SU-DHL-6 (cell line): Measurements from ENCODE around the gene RARA.
A peak's percentile ranks its signal among the peaks of the same experiment; 100 is the strongest.

ENCODE experiments used
- H2AFZ ChIP-seq: fragments of 200-600 bp; sonication (generic); 2 replicates; pipeline ENCODE4 v1.6.1; 2014; ENCODE audit warnings: low read depth, mild to moderate bottlenecking, moderate library complexity, mixed read lengths, antibody characterized with exemption, low read length; ENCODE audit not compliant: severe bottlenecking
- H3F3A ChIP-seq: fragments of 200-600 bp; shearing (Covaris generic); 2 replicates; pipeline ENCODE4 v1.6.0; 2016; ENCODE audit warnings: antibody characterized with exemption, mild to moderate bottlenecking; ENCODE audit not compliant: insufficient read depth
- H3K27ac ChIP-seq: fragments of 200-600 bp; sonication (generic); 2 replicates; pipeline ENCODE4 v1.5.1; 2016; ENCODE audit warnings: low read depth, mild to moderate bottlenecking, low read length, moderate library complexity, mixed read lengths
- H3K27me3 ChIP-seq: fragments of 200-600 bp; sonication (generic), shearing (Covaris generic); 2 replicates; pipeline ENCODE4 v1.6.0; 2014; ENCODE audit warnings: mild to moderate bottlenecking, low read length
- H3K36me3 ChIP-seq: fragments of 200-600 bp; sonication (generic); 2 replicates; pipeline ENCODE4 v1.6.1; 2014; ENCODE audit warnings: mild to moderate bottlenecking, low read length, mixed read lengths
- H3K4me2 ChIP-seq: fragments of 300-600, 200-600 bp; shearing (Covaris generic), sonication (generic); 2 replicates; pipeline ENCODE4 v1.6.0; 2014; ENCODE audit warnings: low read length, low read depth, mild to moderate bottlenecking; ENCODE audit not compliant: poor library complexity, severe bottlenecking
- H3K4me3 ChIP-seq: fragments of 200-600 bp; sonication (generic); 2 replicates; pipeline ENCODE4 v1.5.1; 2014; ENCODE audit warnings: antibody characterized with exemption, low read length, mild to moderate bottlenecking, mixed read lengths; ENCODE audit not compliant: insufficient read depth, poor library complexity, severe bottlenecking
- H3K79me2 ChIP-seq: fragments of 200-600 bp; sonication (generic); 2 replicates; pipeline ENCODE4 v1.6.1; 2014; ENCODE audit warnings: mild to moderate bottlenecking, low read length, moderate library complexity; ENCODE audit not compliant: insufficient read depth
- H3K9ac ChIP-seq: fragments of 200-600 bp; sonication (generic); 2 replicates; pipeline ENCODE4 v1.7.0; 2014; ENCODE audit warnings: mild to moderate bottlenecking, low read length
- H3K9me2 ChIP-seq: fragments of 200-600 bp; sonication (generic); replicated peaks from 2 replicates; pipeline ENCODE4 v1.6.1; 2014; ENCODE audit warnings: low read length; ENCODE audit not compliant: insufficient read depth
- H3K9me3 ChIP-seq: fragments of 200-600 bp; sonication (generic); 2 replicates; pipeline ENCODE4 v1.6.1; 2014; ENCODE audit warnings: low read length, mixed read lengths; ENCODE audit not compliant: insufficient read depth
- H4K20me1 ChIP-seq: fragments of 200-600 bp; sonication (generic); 2 replicates; pipeline ENCODE4 v1.6.1; 2014; ENCODE audit warnings: low read depth, mild to moderate bottlenecking, antibody characterized with exemption, low read length, moderate library complexity, mixed read lengths
- EZH2phosphoT487 ChIP-seq: fragments of 200-600 bp; sonication (generic), shearing (Covaris generic); conservative IDR thresholded peaks from 2 replicates; pipeline ENCODE4 v1.6.1; 2018; ENCODE audit warnings: mild to moderate bottlenecking, antibody characterized with exemption, low read length, moderate library complexity, mixed read lengths
- TF ChIP-seq, protein P1 (sequence below): fragments of 200-600 bp; sonication (generic); IDR thresholded peaks from one replicate; pipeline ENCODE4 v1.5.1; 2017; ENCODE audit warnings: antibody characterized with exemption, mild to moderate bottlenecking, low read length, moderate library complexity; ENCODE audit not compliant: insufficient read depth, poor library complexity, severe bottlenecking

The RARA gene

DNA sequence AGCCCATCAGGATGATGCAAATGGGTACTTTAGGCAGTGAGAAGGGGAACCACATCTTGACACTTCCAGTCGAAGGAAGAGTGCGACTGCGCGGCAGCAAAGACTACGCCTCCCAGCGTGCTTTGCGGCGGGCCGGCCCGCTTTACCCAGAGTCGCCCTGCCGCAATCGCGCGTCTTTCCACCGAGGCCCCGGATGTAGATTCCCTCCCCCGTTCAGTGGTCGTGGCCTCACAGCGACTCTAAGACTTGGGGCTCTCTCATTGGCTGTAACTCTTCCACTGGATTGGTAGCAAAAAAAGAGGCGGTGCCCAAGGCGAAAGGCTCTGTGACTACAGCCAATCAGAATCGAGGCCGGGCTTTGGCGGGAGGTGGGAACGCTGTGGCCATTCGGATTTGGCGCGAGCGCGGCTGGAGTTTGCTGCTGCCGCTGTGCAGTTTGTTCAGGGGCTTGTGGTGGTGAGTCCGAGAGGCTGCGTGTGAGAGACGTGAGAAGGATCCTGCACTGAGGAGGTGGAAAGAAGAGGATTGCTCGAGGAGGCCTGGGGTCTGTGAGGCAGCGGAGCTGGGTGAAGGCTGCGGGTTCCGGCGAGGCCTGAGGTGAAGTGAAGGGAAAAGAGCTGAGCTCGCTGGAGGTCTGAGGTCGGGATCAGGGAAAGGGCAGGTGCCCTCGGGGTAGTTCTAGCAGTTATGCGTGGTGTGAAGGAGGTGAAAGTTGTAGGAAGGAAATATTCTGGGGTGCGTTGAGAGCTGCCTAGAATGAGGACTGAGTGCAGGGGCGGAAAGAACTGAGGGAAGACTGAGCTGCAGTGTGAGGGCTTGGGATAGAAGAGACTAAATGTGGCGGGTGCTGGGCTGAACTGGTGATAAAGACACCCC is 21.2 kb upstream of the RARA start, which contains the start of gene CDC6:
TSS of gene CDC6 (plus strand) at position 386 of the 876 bp plus-strand sequence. CDS start 1,542 bp downstream, outside the sequence.
- H3K79me2 ChIP-seq: peaks cover 38% of the 10 kb centered on the region
- H2AFZ ChIP-seq: peak within 1 kb of the TSS; percentile 65

DNA sequence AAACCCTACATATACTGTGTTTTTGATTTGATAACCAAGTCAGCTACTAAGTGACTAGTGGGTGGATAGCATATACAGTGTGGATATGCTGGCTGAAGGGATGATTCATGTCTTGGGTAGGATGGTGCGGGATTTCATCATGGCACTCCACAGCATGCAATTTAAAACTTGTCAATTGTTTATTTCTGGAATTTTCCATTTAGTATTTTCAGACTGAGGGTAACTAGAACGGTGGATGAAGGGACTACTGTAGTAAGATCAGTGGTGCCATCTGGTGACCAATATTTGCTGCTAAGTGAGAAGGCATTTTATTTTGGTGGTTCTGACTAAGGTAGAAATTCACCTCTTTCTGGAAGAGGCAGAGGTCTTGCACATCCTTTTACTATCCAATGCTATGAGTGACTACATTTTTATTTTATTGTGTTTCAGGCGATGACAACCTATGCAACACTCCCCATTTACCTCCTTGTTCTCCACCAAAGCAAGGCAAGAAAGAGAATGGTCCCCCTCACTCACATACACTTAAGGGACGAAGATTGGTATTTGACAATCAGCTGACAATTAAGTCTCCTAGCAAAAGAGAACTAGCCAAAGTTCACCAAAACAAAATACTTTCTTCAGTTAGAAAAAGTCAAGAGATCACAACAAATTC is 18.2 kb upstream of the RARA start:
- TF ChIP-seq, protein P1, sequence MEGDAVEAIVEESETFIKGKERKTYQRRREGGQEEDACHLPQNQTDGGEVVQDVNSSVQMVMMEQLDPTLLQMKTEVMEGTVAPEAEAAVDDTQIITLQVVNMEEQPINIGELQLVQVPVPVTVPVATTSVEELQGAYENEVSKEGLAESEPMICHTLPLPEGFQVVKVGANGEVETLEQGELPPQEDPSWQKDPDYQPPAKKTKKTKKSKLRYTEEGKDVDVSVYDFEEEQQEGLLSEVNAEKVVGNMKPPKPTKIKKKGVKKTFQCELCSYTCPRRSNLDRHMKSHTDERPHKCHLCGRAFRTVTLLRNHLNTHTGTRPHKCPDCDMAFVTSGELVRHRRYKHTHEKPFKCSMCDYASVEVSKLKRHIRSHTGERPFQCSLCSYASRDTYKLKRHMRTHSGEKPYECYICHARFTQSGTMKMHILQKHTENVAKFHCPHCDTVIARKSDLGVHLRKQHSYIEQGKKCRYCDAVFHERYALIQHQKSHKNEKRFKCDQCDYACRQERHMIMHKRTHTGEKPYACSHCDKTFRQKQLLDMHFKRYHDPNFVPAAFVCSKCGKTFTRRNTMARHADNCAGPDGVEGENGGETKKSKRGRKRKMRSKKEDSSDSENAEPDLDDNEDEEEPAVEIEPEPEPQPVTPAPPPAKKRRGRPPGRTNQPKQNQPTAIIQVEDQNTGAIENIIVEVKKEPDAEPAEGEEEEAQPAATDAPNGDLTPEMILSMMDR: peak; percentile 45
- no peak for TF ChIP-seq EZH2phosphoT487
- H3K4me2 ChIP-seq: no peak overlapping the region
- H3K9me3 ChIP-seq: no peaks in the 10 kb centered on the region
- H3K36me3 ChIP-seq: peaks cover 39% of the 10 kb centered on the region
- peaks cover 11% of the 10 kb centered on the region; the same call in 1 of the 2 replicates for H4K20me1 ChIP-seq
- H3F3A ChIP-seq: peaks cover 8% of the 10 kb centered on the region
- H3K27me3 ChIP-seq: no peaks in the 10 kb centered on the region
- H3K4me3 ChIP-seq: no peak overlapping the region
- peaks cover 39% of the 10 kb centered on the region for H3K79me2 ChIP-seq
- H3K9me2 ChIP-seq: no peaks in the 10 kb centered on the region
- H3K27ac ChIP-seq: no peak overlapping the region
- H3K9ac ChIP-seq: no peak overlapping the region
- no peak overlapping the region for H2AFZ ChIP-seq

More for the DNA sequence above, 21.2 kb upstream of the RARA start, which contains the start of gene CDC6:
- Histone ChIP-seq H3K4me3 (peak within 1 kb of the TSS; percentile 99), H3K27ac (peak within 1 kb of the TSS; percentile 88), H3K9me3 (no peaks in the 10 kb centered on the region), H3K36me3 (peaks cover 15% of the 10 kb centered on the region; the same call in 1 of the 2 replicates), H4K20me1 (peaks cover 11% of the 10 kb centered on the region; the same call in 1 of the 2 replicates), H3K4me2 (peak within 1 kb of the TSS; percentile 66), H3K9ac (peak within 1 kb of the TSS; percentile 97), H3F3A (peaks cover 4% of the 10 kb centered on the region), H3K9me2 (no peaks in the 10 kb centered on the region), H3K27me3 (no peaks in the 10 kb centered on the region)
- TF ChIP-seq, protein P1: no peak
- TF ChIP-seq EZH2phosphoT487: no peak

DNA sequence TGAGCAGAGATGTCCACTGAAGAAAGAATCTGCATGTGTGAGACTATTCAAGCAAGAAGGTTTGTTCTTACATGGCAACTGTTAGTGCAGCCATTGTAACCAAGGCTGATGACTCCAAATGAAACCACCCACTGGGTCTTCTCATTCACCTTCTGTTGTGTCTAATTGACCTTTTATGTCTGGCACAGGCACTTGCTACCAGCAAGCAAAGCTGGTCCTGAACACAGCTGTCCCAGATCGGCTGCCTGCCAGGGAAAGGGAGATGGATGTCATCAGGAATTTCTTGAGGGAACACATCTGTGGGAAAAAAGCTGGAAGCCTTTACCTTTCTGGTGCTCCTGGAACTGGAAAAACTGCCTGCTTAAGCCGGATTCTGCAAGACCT is 17.7 kb upstream of the RARA start:
- Histone ChIP-seq H2AFZ (no peak overlapping the region), H4K20me1 (peaks cover 11% of the 10 kb centered on the region; the same call in 1 of the 2 replicates), H3K27me3 (no peaks in the 10 kb centered on the region), H3K9me2 (no peaks in the 10 kb centered on the region), H3F3A (peaks cover 9% of the 10 kb centered on the region), H3K9me3 (no peaks in the 10 kb centered on the region), H3K27ac (no peak overlapping the region), H3K79me2 (peaks cover 41% of the 10 kb centered on the region), H3K4me2 (no peak overlapping the region), H3K36me3 (peaks cover 44% of the 10 kb centered on the region), H3K4me3 (no peak overlapping the region), H3K9ac (no peak overlapping the region)
- TF ChIP-seq EZH2phosphoT487: no peak
- TF ChIP-seq, protein P1: no peak
